WERI-Rb-1 (cell line): ENCODE results near the gene TSPAN3.
A peak's percentile ranks its signal among the peaks of the same experiment; 100 is the strongest.

Experiments
- DNase-seq: peaks from one replicate; pipeline ENCODE4 v3.0.0-alpha.2; 2020
- H3K27ac ChIP-seq: fragments of 250-450 bp; sonication (Bioruptor Pico); 2 replicates; pipeline ENCODE4 v1.5.1; 2020; ENCODE audit warnings: mild to moderate bottlenecking, moderate library complexity
- H3K27me3 ChIP-seq: fragments of 250-450 bp; sonication (Bioruptor Pico); 2 replicates; pipeline ENCODE4 v1.5.1; 2021; ENCODE audit warnings: mild to moderate bottlenecking, low read depth, moderate library complexity; ENCODE audit not compliant: insufficient read depth, severe bottlenecking
- H3K36me3 ChIP-seq: fragments of 250-450 bp; sonication (Bioruptor Pico); 2 replicates; pipeline ENCODE4 v1.5.1; 2020; ENCODE audit warnings: mild to moderate bottlenecking, moderate library complexity
- H3K4me3 ChIP-seq: 2 replicates; pipeline ENCODE4 v1.5.1; 2011; ENCODE audit warnings: low read depth, mild to moderate bottlenecking, control low read depth, low read length
- H3K9me3 ChIP-seq: fragments of 250-450 bp; sonication (Bioruptor Pico); 2 replicates; pipeline ENCODE4 v1.5.1; 2021; ENCODE audit warnings: mild to moderate bottlenecking, moderate library complexity; ENCODE audit not compliant: severe bottlenecking
- CTCF ChIP-seq: IDR thresholded peaks from 2 replicates; pipeline ENCODE4 v1.5.1; 2011; ENCODE audit warnings: low read depth, mild to moderate bottlenecking, control low read depth, inconsistent platforms, low read length

The TSPAN3 gene

DNA sequence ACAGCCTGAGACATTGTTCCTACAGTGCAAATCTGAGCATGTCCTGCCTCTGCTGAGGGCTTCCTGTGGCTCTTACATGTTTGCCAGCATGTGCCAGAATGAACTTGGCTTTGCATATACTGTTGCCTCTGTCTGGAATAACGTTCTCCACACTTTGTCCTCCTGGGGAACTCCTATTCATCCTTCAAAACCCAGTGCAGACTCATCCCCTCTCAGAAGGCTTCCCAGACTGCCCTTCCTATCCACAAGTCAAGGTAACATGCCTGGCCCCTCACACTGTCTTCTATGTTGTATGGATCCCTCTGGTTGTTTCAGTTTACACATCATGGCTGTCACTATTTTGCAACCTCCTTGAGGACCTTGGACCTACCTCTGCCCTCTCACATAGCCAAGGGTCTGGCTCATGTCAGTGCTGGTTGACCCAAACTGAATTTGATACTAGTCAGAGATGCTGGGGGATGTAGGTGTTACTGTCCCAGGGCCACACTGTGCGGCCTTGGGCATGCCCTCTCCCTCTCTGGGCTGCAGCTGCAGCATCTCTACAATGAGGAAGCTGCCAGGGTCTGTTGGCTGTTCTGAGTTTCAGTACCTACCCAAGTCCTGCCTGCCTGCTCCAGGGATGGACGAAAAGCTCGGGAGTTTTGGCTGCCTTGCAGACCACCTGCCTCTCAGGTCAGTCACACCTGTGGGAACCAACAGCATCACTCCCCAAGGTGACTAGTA lies 29.0 kb upstream of the TSPAN3 start:
- no peak for TF ChIP-seq CTCF
- Histone ChIP-seq H3K27ac (no peak overlapping the region), H3K36me3 (no peaks in the 10 kb centered on the region), H3K27me3 (no peaks in the 10 kb centered on the region), H3K4me3 (no peak overlapping the region), H3K9me3 (no peaks in the 10 kb centered on the region)
- no peak for DNase-seq

GRCh38 chr15:77098572-77098971 lies 27.7 kb upstream of the TSPAN3 start:
- Histone ChIP-seq H3K27ac (peak overlapping the region; percentile 36; the same call in 1 of the 2 replicates), H3K4me3 (no peak overlapping the region), H3K36me3 (no peaks in the 10 kb centered on the region), H3K9me3 (no peaks in the 10 kb centered on the region), H3K27me3 (no peaks in the 10 kb centered on the region)
- TF ChIP-seq CTCF: no peak
- no peak for DNase-seq

DNA sequence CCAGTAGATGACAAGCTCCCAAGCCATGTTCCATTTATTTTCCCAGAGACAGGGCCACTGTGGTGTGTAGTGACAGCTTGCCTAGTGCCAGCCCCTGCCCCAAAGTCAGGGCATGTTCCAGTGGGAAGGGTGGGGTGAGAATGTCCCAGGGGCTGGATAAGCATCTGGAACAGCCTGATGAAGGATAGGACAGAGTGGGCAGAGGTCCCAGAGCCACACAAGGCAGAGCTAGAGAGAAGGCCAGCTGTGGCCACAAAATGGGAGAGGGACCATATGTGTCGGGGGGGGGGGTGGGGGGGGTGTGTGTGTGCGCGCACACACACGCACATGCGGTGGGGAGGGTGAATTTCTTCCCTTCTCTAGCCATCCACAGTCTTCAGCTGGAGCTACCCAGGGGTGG lies 27.0 kb upstream of the TSPAN3 start:
- no peaks in the 10 kb centered on the region for H3K27me3 ChIP-seq
- no peak for DNase-seq
- H3K4me3 ChIP-seq: no peak overlapping the region
- H3K9me3 ChIP-seq: no peaks in the 10 kb centered on the region
- H3K27ac ChIP-seq: peak overlapping the region; percentile 58
- no peak for TF ChIP-seq CTCF
- no peaks in the 10 kb centered on the region for H3K36me3 ChIP-seq

- H3K9me3 ChIP-seq: no peaks in the 10 kb centered on the region
- no peak overlapping the region for H3K4me3 ChIP-seq
- H3K36me3 ChIP-seq: no peaks in the 10 kb centered on the region
- DNase-seq: peak; percentile 88
- no peaks in the 10 kb centered on the region for H3K27me3 ChIP-seq
- peak overlapping the region; percentile 41 for H3K27ac ChIP-seq
- TF ChIP-seq CTCF: no peak
Observed at GRCh38 chr15:77097248-77097721, 26.4 kb upstream of the TSPAN3 start.

DNA sequence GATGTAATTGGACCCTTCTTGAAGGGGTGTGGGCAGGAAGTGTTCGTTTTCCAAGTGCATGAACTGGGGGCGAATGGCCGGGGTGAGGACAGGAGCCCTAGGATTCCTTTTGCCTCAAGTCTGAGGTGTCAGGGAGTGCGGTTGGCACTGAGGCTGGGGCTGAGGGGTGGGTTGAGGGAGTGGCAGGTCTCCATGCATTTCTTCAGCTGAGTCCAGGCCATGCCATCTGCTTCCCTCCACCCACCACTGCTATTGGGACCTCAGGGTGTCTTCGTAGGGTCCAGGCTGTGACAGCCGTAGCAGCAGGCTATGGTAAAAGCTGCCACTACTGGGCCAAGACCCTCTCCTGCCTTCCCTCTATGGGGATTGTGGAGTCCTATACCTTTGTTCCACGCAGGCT lies 25.6 kb upstream of the TSPAN3 start:
- Histone ChIP-seq H3K27ac (peak overlapping the region; percentile 41), H3K9me3 (no peaks in the 10 kb centered on the region), H3K27me3 (no peaks in the 10 kb centered on the region), H3K36me3 (no peaks in the 10 kb centered on the region), H3K4me3 (no peak overlapping the region)
- no peak for DNase-seq
- TF ChIP-seq CTCF: no peak

DNA sequence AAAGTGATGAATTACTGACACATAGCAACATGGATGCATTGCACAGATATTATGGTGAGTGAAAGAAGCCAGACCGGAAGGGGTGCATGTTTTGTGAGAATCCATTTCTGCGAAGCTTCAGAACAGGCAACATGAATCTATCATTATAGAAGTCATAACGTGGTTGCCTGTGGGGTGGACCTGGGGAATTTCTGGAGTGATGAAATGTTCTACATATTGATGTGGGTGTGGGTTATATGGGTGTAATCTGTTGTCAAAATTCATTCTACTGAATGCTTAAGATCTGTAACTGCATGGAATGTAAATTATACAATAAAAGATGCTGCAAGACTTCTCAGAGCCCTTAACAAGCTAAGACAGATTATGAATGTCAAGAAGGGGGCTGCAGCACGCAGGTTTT lies 25.2 kb upstream of the TSPAN3 start:
- TF ChIP-seq CTCF: no peak
- no peaks in the 10 kb centered on the region for H3K27me3 ChIP-seq
- no peak overlapping the region for H3K4me3 ChIP-seq
- H3K27ac ChIP-seq: no peak overlapping the region
- H3K36me3 ChIP-seq: no peaks in the 10 kb centered on the region
- no peaks in the 10 kb centered on the region for H3K9me3 ChIP-seq
- DNase-seq: no peak
